Brain microvascular endothelial cell (primary cell): Measurements from ENCODE around the gene UBE3B.
"Not testable (repeated sequence)": the region's sequence is repeated elsewhere in the genome, so short reads cannot be mapped to it uniquely, and the experiment has no call there.

Experiments
- DNase-seq: peaks from one replicate; pipeline ENCODE4 v3.0.0-alpha.2; 2020
- H3K27ac ChIP-seq: fragments of 250-450 bp; sonication (Bioruptor Pico); 2 replicates; pipeline ENCODE4 v1.5.1; 2020; ENCODE audit warnings: mild to moderate bottlenecking, moderate library complexity
- H3K27me3 ChIP-seq: fragments of 250-450 bp; sonication (Bioruptor Pico); replicated peaks from 2 replicates; pipeline ENCODE4 v1.5.1; 2020; ENCODE audit warnings: mild to moderate bottlenecking
- H3K36me3 ChIP-seq: fragments of 250-450 bp; sonication (Bioruptor Pico); replicated peaks from 2 replicates; pipeline ENCODE4 v1.5.1; 2020; ENCODE audit warnings: mild to moderate bottlenecking
- H3K4me3 ChIP-seq: 2 replicates; pipeline ENCODE4 v1.5.1; 2011; ENCODE audit warnings: low read depth, mild to moderate bottlenecking, control low read depth, low read length, moderate library complexity
- CTCF ChIP-seq: IDR thresholded peaks from 2 replicates; pipeline ENCODE4 v1.5.1; 2011; ENCODE audit warnings: low read depth, mild to moderate bottlenecking, moderate library complexity, low read length, control low read depth, inconsistent platforms; ENCODE audit errors: missing control alignments
- in situ Hi-C: cut with HindIII; loops from 2 replicates; pipeline ENCODE4 v1.10.0; 2017; ENCODE audit warnings: low sequenced_read_pairs, low pct_ligation_motif_present

UBE3B gene

GRCh38 chr12:109433618-109434017 lies 43.8 kb upstream of the UBE3B start:
- no peaks in the 10 kb centered on the region for H3K36me3 ChIP-seq
- H3K4me3 ChIP-seq: no peak overlapping the region
- no peaks in the 10 kb centered on the region for H3K27me3 ChIP-seq
- DNase-seq: no peak
- no peak overlapping the region for H3K27ac ChIP-seq
- in situ Hi-C loops: no loop called here
- peak; percentile 46 for TF ChIP-seq CTCF

GRCh38 chr12:109434582-109434981 lies 42.9 kb upstream of the UBE3B start:
- no peaks in the 10 kb centered on the region for H3K36me3 ChIP-seq
- TF ChIP-seq CTCF: no peak
- DNase-seq: no peak
- H3K27me3 ChIP-seq: no peaks in the 10 kb centered on the region
- in situ Hi-C loops: no loop called here
- H3K4me3 ChIP-seq: no peak overlapping the region
- no peak overlapping the region for H3K27ac ChIP-seq

DNA sequence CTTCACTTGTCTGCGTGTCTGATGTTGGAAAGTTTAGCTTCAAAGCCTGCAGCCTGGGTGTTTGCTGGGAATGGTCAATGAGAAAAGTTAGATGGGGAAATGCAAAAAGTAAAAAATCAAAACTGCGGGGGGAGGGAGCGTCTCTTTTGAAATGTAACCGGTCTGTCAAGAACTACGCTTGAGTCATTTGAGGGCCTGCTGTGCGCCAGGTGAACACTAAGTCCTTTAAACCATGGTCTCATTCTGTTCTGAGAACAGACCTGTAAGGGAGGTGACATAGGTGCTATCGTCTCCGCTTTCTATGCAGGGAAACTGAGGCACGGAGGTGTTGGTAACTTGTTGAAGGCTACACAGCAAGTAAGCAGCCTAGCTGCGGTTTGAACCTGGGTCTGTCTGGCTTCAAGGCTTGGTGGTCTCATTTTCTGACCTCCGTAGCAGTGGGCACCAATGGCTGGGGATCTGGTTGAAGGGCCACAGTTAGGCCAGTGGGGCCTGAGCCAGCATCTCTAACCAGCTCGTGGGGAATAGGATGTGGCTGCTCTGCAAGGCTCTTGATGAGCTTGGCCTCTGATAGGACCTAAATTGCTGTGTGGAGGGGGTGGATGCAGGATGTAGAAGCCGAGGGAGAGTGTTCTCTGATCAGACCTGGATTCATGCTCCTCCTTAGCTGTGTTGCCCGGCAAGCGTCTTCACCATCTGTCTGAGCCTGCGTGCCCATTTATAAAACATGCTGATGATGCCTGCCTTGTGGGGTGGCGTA lies 41.8 kb upstream of the UBE3B start:
- Histone ChIP-seq H3K4me3 (no peak overlapping the region), H3K27ac (no peak overlapping the region), H3K27me3 (no peaks in the 10 kb centered on the region), H3K36me3 (no peaks in the 10 kb centered on the region)
- in situ Hi-C loops: no loop called here
- DNase-seq: no peak
- TF ChIP-seq CTCF: no peak

GRCh38 chr12:109436188-109436560 lies 41.3 kb upstream of the UBE3B start:
- no peak overlapping the region for H3K4me3 ChIP-seq
- no peaks in the 10 kb centered on the region for H3K27me3 ChIP-seq
- no peak for DNase-seq
- in situ Hi-C loops: no loop called here
- no peak for TF ChIP-seq CTCF
- no peaks in the 10 kb centered on the region for H3K36me3 ChIP-seq
- no peak overlapping the region for H3K27ac ChIP-seq

- no peak for DNase-seq
- Histone ChIP-seq H3K36me3 (no peaks in the 10 kb centered on the region), H3K27me3 (no peaks in the 10 kb centered on the region), H3K4me3 (no peak overlapping the region), H3K27ac (no peak overlapping the region)
- in situ Hi-C loops: no loop called here
- TF ChIP-seq CTCF: no peak
Observed at GRCh38 chr12:109439181-109439580, 38.3 kb upstream of the UBE3B start.

- in situ Hi-C loops, DNase-seq, H3K36me3 ChIP-seq, H3K4me3 ChIP-seq, H3K27ac ChIP-seq, H3K27me3 ChIP-seq: not testable (repeated sequence)
Observed at GRCh38 chr12:109439951-109440350, 37.5 kb upstream of the UBE3B start.
